GM12878 (cell line): ENCODE results near the gene ADAM23. TPM values are rescaled to one million over a fixed set of nuclear protein-coding genes. Genes with fewer than 3 reads are reported as not detected.

Experiments
- BCL3 ChIP-seq: IDR thresholded peaks from 2 replicates; pipeline ENCODE4 v1.6.1; 2011; ENCODE audit warnings: borderline replicate concordance, low read depth, mild to moderate bottlenecking, moderate library complexity, low read length; ENCODE audit not compliant: insufficient read depth, poor library complexity, severe bottlenecking
- BHLHE40 ChIP-seq, 2 experiments: fragments of 450-650 bp in 1 of 2; IDR thresholded peaks; 2 replicates each; pipeline ENCODE4 v1.6.1; 2011 to 2017; ENCODE audit warnings: low read depth in 2 of 2, borderline replicate concordance in 1 of 2, improper control_type of control experiment in 1 of 2, low read length in 1 of 2, mild to moderate bottlenecking in 1 of 2
- CBX3 ChIP-seq: fragments of 200-600 bp; sonication (generic); IDR thresholded peaks from 2 replicates; pipeline ENCODE4 v1.6.1; 2016; ENCODE audit warnings: low read depth, borderline replicate concordance
- EGR1 ChIP-seq, 2 experiments: IDR thresholded peaks; 1 replicate in 1 of 2; 2 replicates in 1 of 2; pipeline ENCODE4 v1.6.1; 2011 to 2012; ENCODE audit warnings: low read depth in 2 of 2, low read length in 2 of 2, borderline replicate concordance in 1 of 2, mild to moderate bottlenecking in 1 of 2, moderate library complexity in 1 of 2
- FOXM1 ChIP-seq: IDR thresholded peaks from 2 replicates; pipeline ENCODE4 v1.6.1; 2012; ENCODE audit warnings: low read depth, mild to moderate bottlenecking, inconsistent platforms, low read length, moderate library complexity
- GATAD2B ChIP-seq: fragments of 450-650 bp; conservative IDR thresholded peaks from 2 replicates; pipeline ENCODE4 v1.6.1; 2017; ENCODE audit warnings: low read depth, mild to moderate bottlenecking, moderate library complexity
- HDAC6 ChIP-seq: fragments of 200-600 bp; sonication (generic); IDR thresholded peaks from one replicate; pipeline ENCODE4 v1.8.0; 2017; ENCODE audit warnings: antibody characterized with exemption; ENCODE audit not compliant: unreplicated experiment
- IKZF2 ChIP-seq, 2 experiments: fragments of 450-650 bp; IDR thresholded peaks; 2 replicates each; pipeline ENCODE4 v1.6.1; 2017; ENCODE audit warnings: mild to moderate bottlenecking in 2 of 2, moderate library complexity in 2 of 2
- IRF3 ChIP-seq: fragments of 450-650 bp; IDR thresholded peaks from 2 replicates; pipeline ENCODE4 v1.6.1; 2014; ENCODE audit warnings: mild to moderate bottlenecking
- PAX8 ChIP-seq: fragments of 450-650 bp; IDR thresholded peaks from 2 replicates; pipeline ENCODE4 v1.6.1; 2017; ENCODE audit warnings: mild to moderate bottlenecking, moderate library complexity
- PKNOX1 ChIP-seq: fragments of 450-650 bp; IDR thresholded peaks from 2 replicates; pipeline ENCODE4 v1.6.1; 2016; ENCODE audit warnings: mild to moderate bottlenecking
- POLR2AphosphoS5 ChIP-seq: IDR thresholded peaks from 2 replicates; pipeline ENCODE4 v1.6.1; 2011; ENCODE audit warnings: mild to moderate bottlenecking, low read length, inconsistent platforms
- SIX5 ChIP-seq: IDR thresholded peaks from 2 replicates; pipeline ENCODE4 v1.6.1; 2011; ENCODE audit warnings: mild to moderate bottlenecking, low read depth, low read length, moderate library complexity; ENCODE audit not compliant: severe bottlenecking
- SKIL ChIP-seq: fragments of 450-650 bp; IDR thresholded peaks from 2 replicates; pipeline ENCODE4 v1.6.1; 2017; ENCODE audit warnings: mild to moderate bottlenecking, low read depth, inconsistent platforms; ENCODE audit not compliant: poor library complexity, severe bottlenecking
- SREBF2 ChIP-seq: IDR thresholded peaks from 2 replicates; pipeline ENCODE4 v1.6.1; 2012; ENCODE audit warnings: mild to moderate bottlenecking, low read length
- STAT1 ChIP-seq: fragments of 450-650 bp; conservative IDR thresholded peaks from 2 replicates; pipeline ENCODE4 v1.6.1; 2014; ENCODE audit warnings: antibody characterized with exemption, mild to moderate bottlenecking
- STAT3 ChIP-seq: IDR thresholded peaks from 2 replicates; pipeline ENCODE4 v1.6.1; 2011; ENCODE audit warnings: low read depth, low read length, improper control_type of control experiment
- SUPT20H ChIP-seq: IDR thresholded peaks from 2 replicates; pipeline ENCODE4 v1.6.1; 2011; ENCODE audit warnings: low read depth, mild to moderate bottlenecking, low read length, moderate library complexity, borderline replicate concordance; ENCODE audit not compliant: control insufficient read depth
- TCF12 ChIP-seq: IDR thresholded peaks from 2 replicates; pipeline ENCODE4 v1.6.1; 2011; ENCODE audit warnings: low read depth, mild to moderate bottlenecking, low read length
- TCF3 ChIP-seq: IDR thresholded peaks from 2 replicates; pipeline ENCODE4 v1.6.1; 2012; ENCODE audit warnings: low read depth, mild to moderate bottlenecking, low read length, borderline replicate concordance; ENCODE audit not compliant: insufficient read depth
- USF1 ChIP-seq: IDR thresholded peaks from 2 replicates; pipeline ENCODE4 v1.6.1; 2011; ENCODE audit warnings: borderline replicate concordance, low read depth, mild to moderate bottlenecking, moderate library complexity, mixed read lengths, low read length; ENCODE audit not compliant: insufficient read depth; ENCODE audit errors: extremely low read length
- YBX1 ChIP-seq: fragments of 450-650 bp; IDR thresholded peaks from 2 replicates; pipeline ENCODE4 v1.6.1; 2016; ENCODE audit warnings: antibody characterized with exemption
- polyA plus RNA-seq, 11 experiments: library from polyadenylated mRNA; depleted of rRNA in 4 of 11; unstranded in 6 of 11; stranded (reverse) in 5 of 11; fragments of >200 nt; fragmentation: Nextera tagmentation in 4 of 11; fragmentation: Illumina TruSeq in 1 of 11; extraction: Ambion mirVana in 4 of 11; extraction: Trizol in 1 of 11; gene quantifications; 1 replicate in 1 of 11; 2 replicates in 10 of 11; pipeline versions ENCODE4 v1.2.1 to v1.2.3, GENCODE V29; 2011 to 2016; ENCODE audit warnings: inconsistent platforms in 2 of 11, missing spikeins in 2 of 11, low read depth in 1 of 11
- total RNA-seq, 4 experiments: library from RNA; depleted of rRNA in 3 of 4; stranded (reverse); fragments of >200 nt in 3 of 4; fragmentation: Illumina TruSeq in 1 of 4; extraction: Trizol in 1 of 4; gene quantifications; 2 replicates each; pipeline versions ENCODE4 v1.2.1 to v1.2.3, GENCODE V29; 2013 to 2021

Gene ADAM23
- total and polyA plus RNA-seq, 10 of the 15 experiments (the other 5 are each of a cell fraction or from before 2014, with no cell fraction given) = 5.7 to 41.8 (median 15.6) TPM

- TF ChIP-seq IRF3 = no peak
- TF ChIP-seq YBX1 = no peak
- TF ChIP-seq TCF12 = peak; percentile 66; the same call in 1 of the 2 replicates
- no peak for TF ChIP-seq CBX3
- no peak for TF ChIP-seq USF1
- no peak for TF ChIP-seq HDAC6
- TF ChIP-seq EGR1 (IDR thresholded peaks at IDR 0.05; ENCODE audit: borderline replicate concordance in 1 of 2, low read depth in 2 of 2, low read length in 2 of 2) = no peak
- peak; percentile 59 for TF ChIP-seq GATAD2B
- peak; percentile 99 for TF ChIP-seq IKZF2 (IDR thresholded peaks at IDR 0.05)
- TF ChIP-seq SUPT20H = no peak
- TF ChIP-seq PKNOX1 = no peak
- no peak for TF ChIP-seq SREBF2
- no peak for TF ChIP-seq SIX5
- TF ChIP-seq BCL3 = peak; percentile 85
- TF ChIP-seq BHLHE40 (IDR thresholded peaks at IDR 0.05; ENCODE audit: borderline replicate concordance in 1 of 2, low read depth in 2 of 2, low read length in 1 of 2) = peak; percentile 43 to 72; a peak in 3 of 4 replicates
- no peak for TF ChIP-seq TCF3
- TF ChIP-seq STAT3 = no peak
- peak; percentile 95 for TF ChIP-seq FOXM1
- peak; percentile 90 for TF ChIP-seq SKIL
- TF ChIP-seq POLR2AphosphoS5 = no peak
- no peak for TF ChIP-seq PAX8
- TF ChIP-seq STAT1 = no peak
Measured at GRCh38 chr2:206457188-206457634, 13.9 kb downstream of the ADAM23 start (continued).
